ENCODE measurements around the gene LIMA1. TPM values are rescaled to one million over a fixed set of nuclear protein-coding genes. Genes with fewer than 3 reads are reported as not detected.

LIMA1 gene
- total RNA-seq, 1 donor from 2014 or later, result 14.3 TPM

DNA sequence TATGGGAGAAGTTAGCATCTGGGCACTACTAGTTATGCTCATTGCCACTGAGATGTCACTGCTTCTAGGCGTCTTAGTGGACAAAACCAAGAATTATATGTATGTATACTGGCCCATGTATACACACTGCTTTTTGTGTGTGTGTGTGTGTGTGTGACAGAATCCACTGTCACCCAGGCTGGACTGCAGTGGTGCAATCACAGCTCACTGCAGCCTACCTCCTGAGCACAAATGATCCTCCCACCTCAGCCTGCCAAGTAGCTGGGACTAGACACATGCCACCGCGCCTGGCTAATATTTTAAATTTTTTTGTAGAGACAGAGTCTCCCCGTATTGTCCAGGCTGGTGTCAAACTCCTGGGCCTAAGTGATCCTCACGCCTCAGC is 25.2 kb downstream of the LIMA1 start:
- TF ChIP-seq, protein P1, sequence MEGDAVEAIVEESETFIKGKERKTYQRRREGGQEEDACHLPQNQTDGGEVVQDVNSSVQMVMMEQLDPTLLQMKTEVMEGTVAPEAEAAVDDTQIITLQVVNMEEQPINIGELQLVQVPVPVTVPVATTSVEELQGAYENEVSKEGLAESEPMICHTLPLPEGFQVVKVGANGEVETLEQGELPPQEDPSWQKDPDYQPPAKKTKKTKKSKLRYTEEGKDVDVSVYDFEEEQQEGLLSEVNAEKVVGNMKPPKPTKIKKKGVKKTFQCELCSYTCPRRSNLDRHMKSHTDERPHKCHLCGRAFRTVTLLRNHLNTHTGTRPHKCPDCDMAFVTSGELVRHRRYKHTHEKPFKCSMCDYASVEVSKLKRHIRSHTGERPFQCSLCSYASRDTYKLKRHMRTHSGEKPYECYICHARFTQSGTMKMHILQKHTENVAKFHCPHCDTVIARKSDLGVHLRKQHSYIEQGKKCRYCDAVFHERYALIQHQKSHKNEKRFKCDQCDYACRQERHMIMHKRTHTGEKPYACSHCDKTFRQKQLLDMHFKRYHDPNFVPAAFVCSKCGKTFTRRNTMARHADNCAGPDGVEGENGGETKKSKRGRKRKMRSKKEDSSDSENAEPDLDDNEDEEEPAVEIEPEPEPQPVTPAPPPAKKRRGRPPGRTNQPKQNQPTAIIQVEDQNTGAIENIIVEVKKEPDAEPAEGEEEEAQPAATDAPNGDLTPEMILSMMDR (IDR thresholded peaks at IDR 0.05; ENCODE audit: unreplicated experiment), result no peak
- Mint-ChIP-seq H3K27me3 (ENCODE audit: unreplicated experiment) (no peaks in the 10 kb centered on the region), H3K36me3 (ENCODE audit: low read depth, unreplicated experiment) (no peaks in the 10 kb centered on the region), H3K4me3 (ENCODE audit: unreplicated experiment) (no peak overlapping the region), H3K27ac (ENCODE audit: unreplicated experiment) (no peak overlapping the region), H3K9me3 (ENCODE audit: unreplicated experiment) (no peaks in the 10 kb centered on the region), H3K4me1 (ENCODE audit: unreplicated experiment) (peaks cover 5% of the 10 kb centered on the region)
- no peak for DNase-seq (ENCODE audit: low spot score)

DNA sequence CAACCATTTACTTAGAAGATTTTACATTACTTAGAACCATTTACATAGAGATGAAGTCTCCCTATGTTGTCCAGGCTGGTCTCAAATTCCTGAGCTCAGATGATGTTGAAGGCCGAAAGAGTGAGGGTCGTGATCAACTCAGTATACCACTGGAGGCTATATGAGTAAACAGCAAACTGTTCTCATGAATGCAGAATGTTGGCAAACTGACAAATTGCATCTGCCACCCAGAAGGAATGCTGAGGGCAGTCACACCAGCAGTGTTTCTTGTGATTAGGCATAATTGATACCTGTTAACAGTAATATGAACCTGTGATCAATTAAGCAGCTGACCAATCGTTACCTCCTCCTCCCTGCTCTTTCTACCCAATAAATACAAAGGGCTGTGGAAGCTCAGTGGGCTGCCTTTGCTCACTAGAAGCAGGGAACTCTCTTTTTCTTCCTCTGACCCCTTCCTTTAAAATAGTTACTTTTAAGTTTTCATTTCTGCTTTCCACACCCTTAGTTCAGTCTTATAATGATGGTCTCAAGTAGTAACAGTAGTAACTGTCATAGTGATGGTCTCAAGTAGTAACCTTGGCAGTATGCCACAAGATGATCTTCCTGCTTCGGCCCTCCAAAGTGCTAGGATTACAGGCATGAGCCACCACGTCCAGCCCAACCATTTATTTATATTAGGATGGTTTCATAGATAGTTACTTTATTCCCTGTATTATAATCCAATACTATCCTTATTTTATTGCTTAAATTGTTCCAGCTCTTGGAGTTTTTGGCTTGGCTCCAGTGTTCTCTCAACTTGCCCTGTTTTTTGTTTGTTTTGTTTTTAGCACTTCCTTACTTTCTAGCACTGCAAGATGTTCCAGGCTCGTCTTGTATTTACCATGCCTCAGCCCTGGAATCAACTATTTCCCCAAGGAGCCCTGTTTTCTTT is 25.8 kb downstream of the LIMA1 start:
- no peaks in the 10 kb centered on the region for H3K27me3 Mint-ChIP-seq (ENCODE audit: unreplicated experiment)
- no peak overlapping the region for H3K4me3 Mint-ChIP-seq (ENCODE audit: unreplicated experiment)
- no peak overlapping the region for H3K27ac Mint-ChIP-seq (ENCODE audit: unreplicated experiment)
- H3K4me1 Mint-ChIP-seq (ENCODE audit: unreplicated experiment), result peaks cover 5% of the 10 kb centered on the region
- TF ChIP-seq, protein P1 (IDR thresholded peaks at IDR 0.05; ENCODE audit: unreplicated experiment), result no peak
- H3K36me3 Mint-ChIP-seq (ENCODE audit: low read depth, unreplicated experiment), result no peaks in the 10 kb centered on the region
- DNase-seq (ENCODE audit: low spot score), result no peak
- no peaks in the 10 kb centered on the region for H3K9me3 Mint-ChIP-seq (ENCODE audit: unreplicated experiment)

DNA sequence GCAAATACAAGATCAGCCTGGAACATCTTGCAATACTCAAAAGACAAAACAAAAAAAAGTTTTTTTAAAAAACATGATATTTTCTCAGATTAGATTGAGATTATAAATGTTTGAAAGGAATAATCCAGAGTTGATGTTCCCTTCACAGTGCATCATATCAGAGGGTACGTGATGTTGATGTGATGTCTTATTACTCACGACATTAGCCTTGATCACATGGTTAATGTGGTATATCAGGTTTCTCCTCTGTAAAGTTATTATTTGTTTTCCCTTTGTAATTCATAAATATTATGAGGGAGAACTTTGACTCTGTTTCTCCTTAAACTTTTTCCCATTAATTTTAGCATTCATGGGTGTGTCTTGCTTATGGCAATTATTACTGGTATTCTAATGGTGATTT is 26.6 kb downstream of the LIMA1 start:
- H3K27me3 Mint-ChIP-seq (ENCODE audit: unreplicated experiment), result no peaks in the 10 kb centered on the region
- TF ChIP-seq, protein P1 (IDR thresholded peaks at IDR 0.05; ENCODE audit: unreplicated experiment), result no peak
- H3K4me1 Mint-ChIP-seq (ENCODE audit: unreplicated experiment), result peaks cover 5% of the 10 kb centered on the region
- H3K27ac Mint-ChIP-seq (ENCODE audit: unreplicated experiment), result no peak overlapping the region
- no peaks in the 10 kb centered on the region for H3K36me3 Mint-ChIP-seq (ENCODE audit: low read depth, unreplicated experiment)
- DNase-seq (ENCODE audit: low spot score), result no peak
- H3K4me3 Mint-ChIP-seq (ENCODE audit: unreplicated experiment), result no peak overlapping the region
- H3K9me3 Mint-ChIP-seq (ENCODE audit: unreplicated experiment), result no peaks in the 10 kb centered on the region

DNA sequence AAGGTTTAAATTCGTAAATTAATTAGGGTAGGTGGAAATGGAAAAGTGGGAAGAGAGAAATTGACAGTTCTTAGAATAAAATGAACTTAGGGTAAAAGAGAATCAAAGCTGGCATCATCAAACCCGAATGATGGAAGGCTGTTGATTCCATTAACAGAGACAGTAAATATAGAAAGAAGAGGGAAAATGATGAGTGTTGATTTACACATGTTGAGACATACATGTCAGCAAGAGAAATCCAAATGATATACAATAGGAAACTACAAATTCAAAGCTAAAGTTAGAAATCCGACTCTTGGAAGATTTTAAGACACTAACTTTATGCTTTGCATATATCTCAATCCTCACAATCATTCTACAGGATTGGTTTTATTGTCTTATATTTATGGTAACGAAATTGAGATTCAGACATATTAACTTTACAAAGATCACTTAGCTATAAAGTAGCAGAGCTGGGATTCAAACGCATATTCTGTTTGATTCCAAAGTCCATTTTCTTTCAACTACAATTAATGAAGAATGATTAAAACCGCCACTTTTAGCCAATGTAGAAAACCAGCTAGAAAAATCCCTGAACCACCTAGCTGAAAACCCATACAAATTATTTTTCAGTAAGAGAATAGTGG is 30.2 kb downstream of the LIMA1 start:
- H3K9me3 Mint-ChIP-seq (ENCODE audit: unreplicated experiment), result no peaks in the 10 kb centered on the region
- H3K27ac Mint-ChIP-seq (ENCODE audit: unreplicated experiment), result no peak overlapping the region

More for the DNA sequence above, 30.2 kb downstream of the LIMA1 start:
- DNase-seq (ENCODE audit: low spot score), result no peak
- H3K27me3 Mint-ChIP-seq (ENCODE audit: unreplicated experiment), result peaks cover 1% of the 10 kb centered on the region
- H3K36me3 Mint-ChIP-seq (ENCODE audit: low read depth, unreplicated experiment), result no peaks in the 10 kb centered on the region
- H3K4me1 Mint-ChIP-seq (ENCODE audit: unreplicated experiment), result peaks cover 5% of the 10 kb centered on the region
- TF ChIP-seq, protein P1 (IDR thresholded peaks at IDR 0.05; ENCODE audit: unreplicated experiment), result no peak
- H3K4me3 Mint-ChIP-seq (ENCODE audit: unreplicated experiment), result no peak overlapping the region

Measured in endothelial cell (in vitro differentiated cells).